SHP77 treated with DMSO at 0.1 percent for 48 hours (cell line): ENCODE results near the gene WIPF2.
"Not testable (repeated sequence)": the region's sequence is repeated elsewhere in the genome, so short reads cannot be mapped to it uniquely, and the experiment has no call there.

Experiments
- DNase-seq: peaks from one replicate; lab custom pipeline; 2025; lab: John Stamatoyannopoulos, UW

Gene WIPF2

DNA sequence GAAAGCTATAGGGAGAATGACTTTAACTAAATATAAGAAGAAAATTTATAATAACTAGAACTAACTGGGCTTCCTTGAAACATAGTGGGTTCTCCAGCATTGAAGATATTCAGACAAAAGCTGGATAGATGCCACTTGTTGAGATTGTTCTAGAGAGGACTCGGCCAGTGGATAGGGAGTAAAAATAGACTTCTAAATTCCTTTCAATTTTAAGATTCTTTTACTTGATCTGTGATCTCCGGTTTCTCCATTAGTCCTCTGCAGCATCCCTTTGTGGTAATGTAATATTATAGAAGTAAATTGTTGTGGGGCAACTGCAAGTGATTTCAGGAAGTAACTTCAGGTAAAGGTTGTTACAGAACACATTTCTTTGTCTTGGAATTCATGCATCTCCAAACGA lies 79.6 kb downstream of the WIPF2 start:
- no peak for DNase-seq

DNA sequence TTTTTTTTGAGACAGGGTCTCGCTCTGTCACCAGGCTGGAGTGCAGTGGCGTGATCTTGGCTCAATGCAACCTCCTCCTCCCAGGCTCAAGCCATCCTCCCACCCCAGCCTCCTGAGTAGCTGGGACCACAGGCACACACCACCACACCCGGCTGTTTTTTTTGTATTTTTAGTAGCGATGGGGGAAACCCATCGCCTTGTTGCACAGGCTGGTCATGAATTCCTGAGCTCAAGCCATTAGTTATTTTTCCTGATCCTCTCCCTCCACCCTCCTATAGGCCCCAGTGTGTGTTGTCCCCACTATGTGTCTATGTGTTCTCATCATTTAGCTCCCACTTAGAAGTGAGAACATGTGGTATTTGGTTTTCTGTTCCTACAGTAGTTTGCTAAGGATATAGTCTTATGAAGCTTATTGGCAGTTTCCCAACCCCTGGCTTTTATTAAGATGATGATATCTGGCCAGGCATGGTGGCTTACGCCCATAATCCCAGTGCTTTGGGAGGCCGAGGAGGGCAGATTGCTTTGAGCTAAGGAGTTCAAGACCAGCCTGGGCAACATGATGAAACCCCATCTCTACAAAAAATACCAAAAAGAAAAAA lies 80.2 kb downstream of the WIPF2 start:
- not testable (repeated sequence) for DNase-seq

DNA sequence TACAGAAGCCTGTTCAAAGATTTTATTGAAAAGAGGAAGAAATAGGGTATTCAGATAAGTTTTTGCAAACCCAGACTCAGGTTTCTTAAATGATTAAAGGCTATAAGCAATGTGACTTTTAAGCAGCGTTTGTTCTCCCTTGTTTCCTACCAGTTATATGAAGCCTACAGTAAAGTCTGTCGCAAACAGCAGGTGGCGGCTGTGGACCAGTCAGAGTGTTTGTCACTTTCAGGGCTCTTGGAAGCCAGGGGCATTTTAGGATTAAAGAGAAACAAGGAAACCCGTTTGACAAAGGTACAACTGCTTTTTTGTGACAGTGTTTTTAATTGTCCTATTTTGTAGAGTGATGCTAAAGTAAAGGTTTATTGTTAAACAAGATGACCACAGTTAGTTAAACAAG lies 82.2 kb downstream of the WIPF2 start:
- DNase-seq, result no peak

DNA sequence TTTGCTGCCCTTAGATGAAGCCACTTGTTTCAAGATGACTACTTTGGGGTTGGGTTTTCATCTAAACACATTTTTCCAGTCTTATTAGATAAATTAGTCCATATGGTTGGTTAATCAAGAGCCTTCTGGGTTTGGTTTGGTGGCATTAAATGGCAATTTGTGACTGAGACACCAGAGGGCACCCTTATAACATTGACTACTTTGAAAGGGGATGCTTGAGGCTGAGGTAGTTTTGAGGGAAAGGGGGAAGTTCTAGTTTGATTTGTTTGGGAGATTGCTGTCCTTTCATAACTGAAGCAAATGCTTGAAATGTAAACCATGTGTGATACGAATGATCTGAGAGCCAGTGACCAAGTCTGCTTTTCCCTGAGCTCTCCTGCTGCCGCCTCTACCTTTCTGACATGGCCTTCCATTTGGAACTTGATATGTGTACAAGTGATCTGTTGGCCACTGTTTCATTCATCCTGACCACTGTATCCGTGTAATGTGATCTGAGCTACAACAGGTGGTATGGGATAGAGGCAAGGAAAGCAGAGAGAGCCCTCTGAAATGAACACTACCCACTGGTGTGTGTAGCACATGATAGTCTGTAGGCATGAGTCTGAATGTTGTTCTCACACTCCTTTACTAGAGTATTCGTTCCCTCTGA lies 84.0 kb downstream of the WIPF2 start:
- DNase-seq, result no peak

DNA sequence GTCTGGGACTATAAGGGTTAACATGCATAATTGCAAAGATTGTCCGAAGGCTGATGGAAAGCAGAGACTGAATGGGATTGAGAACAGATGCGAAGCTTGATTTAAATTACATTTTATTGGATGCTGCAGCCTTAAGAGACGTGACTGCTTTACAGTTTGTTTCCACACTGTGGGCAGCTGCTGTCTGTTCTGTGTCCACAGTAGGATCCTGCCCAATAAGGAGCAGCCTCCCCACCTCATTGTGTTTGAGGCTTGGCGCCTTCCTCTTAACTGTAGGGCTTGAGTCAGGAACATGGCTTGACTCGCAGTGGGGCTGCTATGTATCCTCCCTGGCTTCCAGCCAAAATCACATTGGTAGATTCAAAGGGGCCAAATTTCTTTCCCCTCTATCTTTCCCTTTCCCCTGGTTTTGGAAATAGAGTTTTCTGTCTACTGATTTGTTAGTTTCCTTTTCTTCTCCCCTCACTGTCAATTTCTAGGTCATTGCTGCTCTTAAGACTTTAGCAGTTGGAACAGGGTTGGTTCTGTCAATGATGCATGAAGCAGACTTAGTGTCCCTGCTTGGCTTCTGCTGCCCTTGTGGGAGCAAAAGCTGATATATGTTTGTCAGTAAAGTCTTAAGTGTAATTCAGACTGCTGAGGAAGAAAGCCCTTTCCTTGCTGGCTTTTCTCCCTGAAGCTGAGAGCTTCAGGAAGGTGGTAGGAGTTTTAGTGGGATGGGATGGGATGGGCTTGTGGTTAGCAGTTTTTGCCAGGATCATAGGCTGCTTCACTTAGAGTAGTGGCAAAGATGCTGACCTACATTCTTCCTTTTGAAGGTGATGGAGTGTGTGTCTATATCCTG lies 84.8 kb downstream of the WIPF2 start:
- DNase-seq, result no peak

DNA sequence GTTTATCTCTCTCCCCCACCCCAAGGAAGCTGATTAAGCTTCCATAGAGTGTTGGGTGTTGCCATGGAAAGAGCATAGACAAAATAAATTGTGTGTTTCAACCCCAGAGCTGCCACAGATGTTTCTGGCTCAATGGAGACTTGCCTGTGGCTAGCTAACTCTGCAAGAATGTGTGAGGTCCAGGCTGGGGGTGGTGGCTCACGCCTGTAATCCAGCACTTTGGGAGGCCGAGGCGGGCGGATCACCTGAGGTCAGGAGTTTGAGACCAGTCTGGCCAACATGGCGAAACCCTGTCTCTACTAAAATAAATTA lies 85.4 kb downstream of the WIPF2 start:
- not testable (repeated sequence) for DNase-seq

DNA sequence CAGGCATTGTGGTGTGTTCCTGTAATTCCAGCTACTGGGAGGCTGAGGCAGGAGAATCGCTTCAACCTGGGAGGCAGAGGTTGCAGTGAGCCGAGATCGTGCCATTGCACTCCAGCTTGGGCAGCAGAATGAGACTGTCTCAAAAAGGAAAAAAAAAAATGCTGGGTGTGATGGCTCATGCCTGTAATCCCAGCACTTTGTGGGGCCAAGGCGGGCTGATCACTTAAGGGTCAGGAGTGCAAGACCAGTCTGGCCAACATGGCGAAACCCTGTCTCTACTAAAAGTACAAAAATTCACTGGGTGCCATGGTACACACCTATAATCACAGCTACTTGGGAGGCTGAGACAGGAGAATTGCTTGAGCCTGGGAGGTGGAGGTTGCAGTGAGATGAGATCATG lies 85.8 kb downstream of the WIPF2 start:
- DNase-seq, result not testable (repeated sequence)

DNA sequence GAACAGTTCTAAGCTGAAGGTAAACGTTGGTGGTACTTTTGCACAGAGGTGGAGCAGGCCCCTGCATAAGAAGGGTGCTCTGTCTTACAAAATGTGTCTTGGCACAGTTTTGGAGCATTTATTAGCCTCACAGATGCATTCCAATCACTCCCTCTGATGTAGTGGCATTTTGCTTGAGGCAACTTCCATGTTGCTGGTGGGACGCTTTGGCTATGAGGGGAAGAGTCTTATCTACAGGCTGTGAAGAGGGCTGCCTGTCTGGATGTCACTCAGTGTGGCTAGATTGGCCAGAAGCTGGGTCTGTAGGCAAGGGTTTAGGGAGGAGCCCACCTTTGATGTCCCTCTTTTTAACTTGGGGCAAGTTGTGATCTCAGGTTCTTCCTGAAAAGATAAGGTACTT lies 87.3 kb downstream of the WIPF2 start:
- no peak for DNase-seq

DNA sequence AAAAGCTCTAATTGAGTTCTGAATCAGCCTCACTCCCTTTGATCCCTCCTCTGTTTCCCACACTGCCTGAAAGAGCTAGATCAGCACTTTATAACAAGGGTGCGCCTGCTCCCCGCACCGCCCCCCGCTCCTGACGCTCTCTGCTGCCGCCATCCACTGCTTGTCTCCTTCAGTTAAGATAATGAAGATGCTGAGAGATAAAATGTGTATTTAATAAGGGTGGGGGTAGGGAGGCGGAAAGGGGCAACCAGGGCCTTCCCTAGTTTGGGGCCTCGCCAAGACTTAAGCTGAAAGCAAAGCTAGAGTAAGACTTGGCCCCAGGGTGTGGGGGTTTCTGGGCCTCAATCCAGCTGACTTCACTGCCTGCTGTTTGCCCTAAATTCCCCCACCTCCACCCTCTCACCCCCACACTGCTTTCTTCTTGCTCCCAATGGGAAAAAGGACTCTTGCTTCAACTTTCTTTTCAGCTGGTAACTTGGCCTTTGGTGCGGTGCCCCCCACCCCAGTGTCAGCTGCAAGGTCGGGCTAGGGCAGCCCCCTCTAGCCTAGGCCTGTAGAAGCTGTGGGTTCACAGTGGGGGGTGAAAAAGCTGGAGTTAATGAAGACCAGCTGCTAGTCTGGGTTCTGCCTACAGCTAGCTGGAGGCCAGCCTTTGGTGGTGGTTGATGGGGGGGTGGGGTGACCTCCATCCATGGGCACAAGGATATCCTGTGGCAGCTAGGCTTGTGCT lies 88.1 kb downstream of the WIPF2 start:
- DNase-seq, result no peak

DNA sequence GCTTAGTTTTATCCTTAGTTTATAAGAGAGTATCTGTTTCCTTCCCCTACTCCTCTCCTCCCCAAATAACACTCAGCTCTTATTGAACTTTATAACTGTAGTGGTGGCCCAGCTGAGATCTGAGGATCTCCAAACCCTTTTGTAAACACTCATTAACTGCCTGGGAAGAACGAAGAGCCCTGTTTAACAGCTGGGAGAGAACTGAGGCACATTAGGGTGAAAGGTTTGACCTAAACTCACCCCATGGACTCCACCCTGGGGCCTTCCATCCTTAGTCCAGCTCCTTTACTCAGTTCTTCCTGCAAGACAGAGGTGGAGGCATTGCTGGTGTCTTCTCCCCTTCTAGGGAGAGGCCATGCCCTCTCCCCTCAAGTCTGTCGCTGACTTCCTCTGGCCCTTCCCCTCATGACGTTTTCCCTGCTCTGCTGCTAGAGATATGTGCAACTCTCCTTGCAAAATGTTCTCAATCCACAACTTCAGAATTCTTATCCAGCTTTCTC lies 88.7 kb downstream of the WIPF2 start:
- DNase-seq, result no peak

DNA sequence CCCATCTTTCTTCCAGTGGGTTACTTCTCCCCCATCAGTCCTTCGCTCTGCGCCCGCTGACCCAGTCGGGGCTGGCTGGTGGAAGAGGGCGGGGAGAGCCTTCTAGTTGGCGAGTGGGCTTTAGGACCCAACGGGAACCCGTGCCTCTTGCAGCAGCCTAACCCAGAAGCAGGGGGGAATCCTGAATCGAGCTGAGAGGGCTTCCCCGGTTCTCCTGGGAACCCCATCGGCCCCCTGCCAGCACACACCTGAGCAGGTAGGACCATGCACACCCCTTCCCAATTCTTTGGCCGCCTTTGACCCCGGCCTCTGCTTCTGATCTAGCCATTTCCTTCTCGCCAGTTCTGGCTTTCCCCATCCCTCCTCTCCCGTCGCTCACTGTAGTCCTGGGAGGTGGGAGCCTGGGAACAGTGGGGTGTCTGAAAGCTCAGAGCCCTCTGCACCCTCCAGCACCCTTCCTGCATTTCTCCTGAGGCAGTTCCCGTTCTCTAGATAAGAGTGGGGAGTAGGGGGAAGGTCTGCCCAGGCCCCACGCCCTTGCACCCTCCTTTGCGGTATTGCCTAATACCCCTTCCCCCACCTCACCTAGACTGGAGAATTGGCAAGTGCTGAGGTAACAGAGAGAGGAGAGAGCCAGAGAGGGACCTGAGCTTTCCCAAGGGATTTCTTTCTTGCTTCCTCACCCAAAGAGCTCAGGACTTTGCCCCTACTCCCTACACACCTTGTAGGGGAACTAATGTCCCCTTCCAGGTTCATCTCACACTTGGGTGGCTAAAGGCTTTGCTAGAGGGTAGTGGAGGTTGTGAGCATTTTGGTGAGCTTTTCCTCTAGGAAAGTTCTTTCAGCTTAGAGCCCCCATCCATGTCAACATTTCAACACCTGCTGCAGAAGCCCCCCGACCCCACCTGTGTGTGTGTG lies 90.2 kb downstream of the WIPF2 start, which contains the start of gene RARA:
Gene RARA (plus strand): TSS at position 150 of the 918 bp plus-strand sequence. CDS start 22,039 bp downstream, outside the sequence.
- no peak for DNase-seq

DNA sequence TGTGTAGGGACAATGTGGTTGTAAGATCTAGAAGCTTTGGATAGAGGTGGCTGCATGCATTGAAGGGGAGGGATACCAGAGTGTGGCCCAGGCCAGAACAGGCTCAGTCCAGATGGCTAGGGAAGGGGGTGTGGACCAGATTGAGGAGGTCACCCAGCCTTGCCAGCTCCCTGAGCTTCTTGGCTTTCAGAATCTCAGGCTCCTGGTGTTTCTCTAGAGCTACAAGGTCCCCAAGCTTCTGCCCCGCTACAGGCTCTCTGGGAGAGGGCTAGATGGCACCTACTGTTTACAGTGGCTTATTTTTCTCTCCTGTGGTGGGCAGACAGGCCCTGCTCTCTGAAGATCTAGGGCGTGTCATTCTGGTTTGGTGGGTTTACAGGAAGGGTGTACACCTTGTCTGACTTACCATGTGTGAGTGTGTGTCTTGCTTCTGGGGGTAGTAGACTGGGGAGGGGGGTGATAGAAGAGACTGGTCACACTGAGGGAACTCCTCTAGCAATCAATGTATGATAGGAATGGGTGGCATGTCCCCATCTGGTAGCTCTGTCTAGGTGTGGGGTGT lies 90.9 kb downstream of the WIPF2 start:
- DNase-seq, result no peak

DNA sequence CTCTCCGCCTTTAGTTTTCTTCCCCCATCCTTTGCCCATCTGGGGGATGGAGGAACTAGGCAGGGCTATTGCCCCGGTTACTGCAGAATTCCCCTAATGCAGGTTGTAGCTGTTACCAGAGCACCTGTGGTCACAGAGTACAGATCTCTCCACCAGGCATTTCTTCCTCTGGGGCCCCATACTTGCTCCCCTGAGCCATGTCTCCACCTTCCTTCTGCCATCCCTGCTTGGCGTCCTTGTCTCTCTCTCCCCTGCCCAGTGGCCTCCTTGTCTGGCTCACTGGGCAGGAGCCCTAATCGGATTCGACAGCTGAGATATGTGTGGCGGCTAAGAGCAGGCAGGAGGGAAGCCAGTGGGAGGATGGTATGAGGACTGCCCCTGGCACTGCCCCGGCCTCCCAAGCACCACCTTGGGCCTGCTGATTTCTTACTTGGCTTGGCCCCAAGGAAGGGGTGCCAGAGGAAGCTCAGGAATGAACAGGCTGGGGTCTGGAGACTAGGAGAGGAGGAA lies 91.8 kb downstream of the WIPF2 start:
- DNase-seq, result no peak

DNA sequence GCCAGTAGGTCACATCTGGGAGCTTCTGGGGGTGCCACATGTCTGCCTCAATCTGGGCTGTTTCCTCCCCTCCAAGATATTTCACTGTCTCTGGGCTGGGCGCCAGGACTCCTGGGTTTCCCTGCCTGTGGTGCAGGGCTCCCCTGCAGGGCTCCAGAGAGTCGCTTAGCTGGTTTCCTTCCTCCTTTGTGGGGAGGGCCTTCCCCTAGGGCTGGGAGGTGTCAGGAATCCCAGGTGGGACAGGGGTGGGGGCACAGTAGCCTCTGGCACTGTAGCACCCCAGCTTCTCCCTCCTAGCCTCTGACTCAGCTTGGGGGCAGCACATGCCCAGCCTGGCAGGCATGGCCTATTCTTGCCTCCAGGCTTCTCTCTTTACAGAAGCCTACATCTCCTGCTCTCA lies 92.5 kb downstream of the WIPF2 start:
- no peak for DNase-seq

DNA sequence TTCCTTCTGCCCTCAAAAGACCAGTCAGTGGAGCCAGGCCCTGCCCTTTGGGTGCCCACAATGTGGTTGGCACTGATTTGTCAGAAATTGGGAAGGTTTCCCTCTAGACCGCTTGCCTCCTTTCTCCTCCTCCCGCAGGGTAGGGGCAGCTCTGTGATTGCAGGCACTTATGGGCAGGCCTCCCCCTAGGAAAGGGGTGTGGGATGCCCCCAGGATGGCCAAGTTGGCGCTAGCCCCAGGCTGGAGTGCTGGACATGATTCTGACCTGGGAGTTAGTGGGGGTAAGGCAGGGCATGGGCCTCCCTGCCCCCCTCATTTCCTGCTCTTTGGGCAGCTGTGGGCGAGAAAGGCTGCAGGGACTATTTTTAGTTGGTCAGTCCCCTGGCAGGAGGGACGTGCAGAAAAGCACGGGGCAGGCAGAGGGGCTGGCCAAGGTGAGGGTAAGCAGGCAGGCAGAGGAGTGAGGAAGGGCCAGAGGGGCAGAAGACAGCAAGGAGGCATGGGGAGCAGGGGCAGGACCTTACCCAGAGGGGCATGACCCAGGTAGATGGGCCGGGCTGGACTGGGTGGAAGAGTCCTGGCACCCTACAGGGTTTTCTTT lies 93.1 kb downstream of the WIPF2 start:
- no peak for DNase-seq

DNA sequence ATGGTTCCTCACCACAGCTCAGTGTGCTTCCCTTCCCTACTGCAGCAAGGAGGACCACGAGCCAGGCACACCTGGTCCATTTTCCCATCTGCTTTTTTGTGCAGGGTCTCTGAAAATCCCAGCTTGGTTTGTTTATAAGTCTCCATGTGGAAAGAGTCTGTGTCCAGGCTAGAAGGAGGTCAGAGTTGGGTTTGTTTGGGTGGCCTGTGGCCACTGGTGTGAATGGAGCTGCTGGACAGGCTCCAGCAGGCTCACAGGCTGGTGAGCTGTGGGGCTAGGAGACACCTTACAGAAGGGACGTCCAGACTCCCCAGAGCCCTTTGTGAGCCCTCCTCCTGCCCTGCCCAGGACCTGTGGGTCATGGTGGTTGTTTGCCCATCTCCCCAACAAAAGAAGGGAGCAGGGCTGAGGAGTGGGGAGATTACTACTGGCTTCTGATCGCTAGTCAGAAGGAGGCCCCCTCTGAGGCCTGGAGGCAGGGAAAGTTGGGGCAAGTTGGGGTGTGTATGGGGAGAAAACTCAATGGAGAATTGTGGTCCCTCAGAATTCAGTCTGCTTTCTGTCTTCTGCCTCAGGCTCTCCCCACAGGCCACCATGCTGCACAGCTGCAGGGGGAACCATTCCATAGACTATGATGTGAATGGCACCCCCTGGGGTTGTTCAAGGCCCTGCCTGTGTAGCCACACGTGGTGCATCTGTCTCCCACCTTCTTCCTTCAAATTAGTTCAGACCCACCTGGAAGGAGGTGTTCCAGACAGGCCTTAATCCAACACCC lies 94.0 kb downstream of the WIPF2 start:
- DNase-seq, result no peak

DNA sequence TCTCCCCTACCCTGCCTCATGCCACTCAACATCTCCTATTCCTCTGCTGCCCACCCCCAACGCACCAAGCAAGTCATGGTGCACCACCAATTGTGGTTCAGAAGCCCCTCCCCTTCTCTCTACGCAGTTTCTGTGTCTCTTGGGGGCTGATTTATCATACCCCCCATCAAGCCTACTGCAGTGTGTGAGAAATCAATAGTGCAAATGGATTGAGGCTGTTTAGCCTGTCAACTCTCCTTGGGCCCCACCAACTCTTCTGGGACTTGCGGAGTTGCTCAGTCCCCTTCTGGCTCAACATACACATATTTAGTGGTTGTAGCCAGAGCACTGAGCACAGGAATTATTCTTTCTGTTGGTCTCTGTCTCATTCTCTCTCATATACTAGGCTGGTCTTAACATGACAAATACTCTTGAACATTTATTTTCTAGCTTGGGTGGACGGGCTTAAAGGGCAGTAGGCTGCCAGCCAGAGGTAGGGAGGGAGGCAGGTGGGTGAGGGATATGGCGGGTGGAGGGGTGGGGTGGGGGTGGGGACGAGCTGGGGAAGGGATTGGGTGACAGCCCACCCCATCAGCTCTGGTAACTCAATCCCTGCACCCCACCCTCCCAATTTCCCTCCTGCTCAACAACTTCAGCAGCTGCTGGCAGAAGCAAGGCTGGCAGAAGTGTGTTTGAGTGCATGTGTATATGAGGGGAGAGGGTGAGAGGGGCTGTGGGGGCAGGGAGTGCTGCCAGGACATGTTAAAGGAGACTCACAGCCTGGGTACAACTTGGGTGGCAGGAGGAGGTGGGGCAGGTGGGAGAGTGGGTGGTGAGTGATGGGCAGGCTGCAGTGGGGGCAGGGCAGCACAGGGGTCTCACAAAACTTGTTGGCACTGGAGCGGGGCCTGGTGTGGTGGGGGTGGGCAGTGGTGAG lies 94.8 kb downstream of the WIPF2 start:
- DNase-seq, result peak; percentile 57

DNA sequence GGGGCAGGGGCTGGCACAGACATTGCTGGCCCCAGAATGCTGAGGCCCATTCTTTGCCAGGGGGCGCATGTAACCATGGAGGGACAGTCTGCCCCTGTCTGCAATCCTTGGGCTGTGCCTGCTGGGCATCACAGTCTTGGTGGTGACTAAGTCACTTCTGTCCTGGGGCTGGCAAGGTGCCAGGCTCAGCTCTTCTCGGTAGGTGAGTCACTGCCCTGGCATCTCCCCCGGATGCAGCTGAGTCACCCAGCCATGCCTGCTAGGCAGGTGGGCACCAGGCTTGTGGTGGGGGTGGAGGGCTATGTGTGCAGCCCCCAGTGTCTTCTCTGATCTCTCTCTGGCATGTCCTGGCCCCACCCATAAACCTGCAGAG lies 95.5 kb downstream of the WIPF2 start:
- DNase-seq, result peak; percentile 66

DNA sequence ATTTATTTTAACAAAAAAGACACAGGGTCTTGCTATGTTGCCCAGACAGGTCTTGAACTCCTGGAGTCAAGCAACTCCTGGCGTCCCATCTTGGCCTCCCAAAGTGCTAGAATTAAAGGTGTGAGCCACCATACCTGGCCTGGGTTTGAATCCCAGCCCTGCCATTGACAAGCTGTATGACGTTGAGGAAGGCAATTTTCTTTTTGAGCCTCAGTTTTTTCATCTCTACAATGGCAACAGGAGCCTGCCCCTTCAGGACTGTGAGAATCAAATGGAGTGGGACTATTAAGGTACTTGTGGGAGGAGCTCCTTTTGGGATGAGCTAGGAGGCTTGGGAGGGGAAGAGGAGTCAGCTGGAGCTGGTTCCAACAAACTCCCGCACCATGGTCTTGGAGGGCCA lies 96.1 kb downstream of the WIPF2 start:
- DNase-seq, result no peak
